Stimulated activated CD4-positive, alpha-beta T cell treated with anti-CD3 and anti-CD28 coated beads, TNF-alpha, amount 100 ng/mL, for 48 hours (primary cell): Measurements from ENCODE around the gene MOB3A.
A peak's percentile ranks its signal among the peaks of the same experiment; 100 is the strongest.

ENCODE experiments used
- DNase-seq, 3 donors: peaks; one replicate each; pipeline ENCODE4 v3.0.0-alpha.2; 2020; ENCODE audit warnings: low read depth in 3 of 3

Gene MOB3A

DNA sequence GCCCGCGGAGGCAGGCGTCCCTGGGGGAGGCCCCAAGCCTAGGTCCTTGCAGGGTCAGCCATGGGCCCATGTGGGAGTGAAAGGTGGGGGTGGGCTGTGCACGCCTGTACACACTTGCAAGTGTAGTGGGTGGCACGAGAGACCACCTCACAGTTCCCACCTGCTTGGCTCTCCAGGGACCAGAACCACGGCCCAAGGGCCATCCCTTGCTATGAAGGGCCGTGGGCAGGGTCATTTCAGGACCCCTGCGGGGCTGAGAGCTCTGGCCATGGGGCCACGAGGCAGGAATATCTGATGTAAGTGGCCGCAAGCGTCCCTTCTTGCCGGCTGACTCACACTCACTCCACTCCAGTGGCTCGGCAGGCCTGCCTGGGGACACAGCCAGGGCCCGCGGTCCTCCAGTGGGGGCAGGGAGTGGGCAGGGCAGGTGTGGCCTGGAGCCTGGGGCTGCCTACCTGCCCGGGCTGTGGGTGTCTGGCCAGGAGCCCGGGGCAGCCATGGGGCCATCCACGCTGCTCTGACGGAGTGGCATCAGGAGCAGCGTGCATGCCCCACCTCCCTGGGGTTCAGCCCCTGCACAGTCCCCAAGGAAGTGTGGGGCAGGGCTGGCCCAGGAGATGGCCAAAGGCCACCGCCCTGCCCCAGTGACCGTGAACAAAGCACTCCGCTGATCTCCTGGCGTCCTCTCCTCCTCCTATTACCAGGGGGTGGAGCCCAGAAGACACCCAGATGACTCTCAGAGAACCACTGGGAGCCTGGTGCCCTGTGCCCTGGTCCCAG lies 36.5 kb downstream of the MOB3A start:
- DNase-seq, result no peak

GRCh38 chr19:2058570-2059421 lies 37.3 kb downstream of the MOB3A start:
- no peak for DNase-seq

- no peak for DNase-seq
Observed at GRCh38 chr19:2057484-2058469, 38.3 kb downstream of the MOB3A start.

GRCh38 chr19:2056837-2057192 lies 39.3 kb downstream of the MOB3A start:
- DNase-seq, result no peak

GRCh38 chr19:2055931-2056836 lies 39.9 kb downstream of the MOB3A start:
- DNase-seq, result no peak

- DNase-seq, result no peak
Observed at GRCh38 chr19:2054763-2055162, 41.4 kb downstream of the MOB3A start.

GRCh38 chr19:2053601-2054389 lies 42.3 kb downstream of the MOB3A start:
- no peak for DNase-seq

- no peak for DNase-seq
Observed at GRCh38 chr19:2051773-2052704, 44.1 kb downstream of the MOB3A start.

- DNase-seq, result peak; percentile 87 to 98 (median 94)
Observed at GRCh38 chr19:2050991-2051772, 44.9 kb downstream of the MOB3A start, which contains the start of gene MKNK2. MKNK2 (minus strand) TSS chr19:2051244; CDS start chr19:2050851, 393 bp downstream.

- DNase-seq, result no peak
Observed at GRCh38 chr19:2050349-2050990, 45.7 kb downstream of the MOB3A start.

- no peak for DNase-seq
Observed at GRCh38 chr19:2049741-2050348, 46.3 kb downstream of the MOB3A start.

DNA sequence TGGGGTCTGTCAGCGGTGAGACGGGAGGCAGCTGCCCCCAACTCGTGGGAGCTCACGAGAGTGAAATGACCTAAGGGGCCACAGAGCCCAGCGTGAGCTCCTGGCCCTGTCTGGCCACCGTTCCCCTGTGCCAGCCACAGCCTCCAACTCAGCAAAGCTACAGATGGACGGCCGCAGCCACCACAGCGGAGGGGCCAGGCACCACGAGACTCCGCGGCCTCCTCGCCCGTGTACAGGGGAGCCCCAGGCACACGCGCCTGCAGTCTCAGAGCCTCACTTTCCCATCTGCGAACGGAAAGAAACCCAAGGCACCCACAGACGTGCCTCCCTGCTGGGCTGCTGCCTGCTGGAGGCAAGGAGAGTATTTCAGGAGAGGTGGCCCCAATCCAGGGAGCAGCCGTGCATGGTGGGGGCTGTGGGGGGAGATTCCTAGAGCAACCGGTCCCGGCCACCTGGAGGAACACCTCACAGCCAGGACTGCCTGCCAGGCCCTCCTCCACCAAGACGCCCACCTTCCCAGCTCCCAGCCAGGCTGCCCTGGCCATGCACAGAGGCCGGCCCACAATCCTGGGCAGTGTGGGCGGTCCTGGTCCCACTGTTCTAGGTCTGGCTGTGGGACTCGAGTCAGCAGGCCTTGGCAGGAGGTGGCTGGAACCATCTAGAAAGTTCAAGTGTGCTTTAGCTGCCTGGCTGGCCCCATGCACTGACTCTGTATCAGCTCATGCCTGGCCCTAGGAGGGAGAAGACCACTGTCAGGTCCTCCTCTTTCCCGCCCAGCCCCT lies 47.0 kb downstream of the MOB3A start:
- DNase-seq, result no peak

- no peak for DNase-seq
Observed at GRCh38 chr19:2048104-2048958, 47.8 kb downstream of the MOB3A start.

- DNase-seq, result no peak
Observed at GRCh38 chr19:2047449-2048103, 48.5 kb downstream of the MOB3A start.

DNA sequence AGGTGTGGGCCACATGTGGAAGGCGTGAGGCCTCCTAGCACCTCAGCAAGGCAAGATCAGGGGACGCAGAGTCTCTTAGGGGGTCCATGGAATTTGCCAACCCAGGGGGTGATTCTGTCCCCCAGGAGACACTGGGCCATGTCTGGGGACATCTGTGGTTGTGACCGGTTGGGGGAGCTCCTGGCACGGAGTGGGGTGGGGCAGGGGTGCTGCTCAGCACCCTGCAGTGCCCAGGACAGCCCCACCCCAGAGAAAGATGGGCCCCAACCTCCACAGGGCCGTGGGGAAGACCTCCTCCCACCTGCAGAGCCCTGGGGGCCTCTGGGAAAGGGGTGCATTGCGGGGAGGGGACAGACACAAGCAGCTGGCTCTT lies 49.1 kb downstream of the MOB3A start:
- DNase-seq, result no peak
